NCI-H524 (cell line): ENCODE measurements around the gene TBC1D2B.
A peak's percentile ranks its signal among the peaks of the same experiment; 100 is the strongest.

Experiments used
- DNase-seq, 2 experiments: peaks; one replicate each; lab custom pipeline; 2025; lab: John Stamatoyannopoulos, UW

Gene TBC1D2B

DNA sequence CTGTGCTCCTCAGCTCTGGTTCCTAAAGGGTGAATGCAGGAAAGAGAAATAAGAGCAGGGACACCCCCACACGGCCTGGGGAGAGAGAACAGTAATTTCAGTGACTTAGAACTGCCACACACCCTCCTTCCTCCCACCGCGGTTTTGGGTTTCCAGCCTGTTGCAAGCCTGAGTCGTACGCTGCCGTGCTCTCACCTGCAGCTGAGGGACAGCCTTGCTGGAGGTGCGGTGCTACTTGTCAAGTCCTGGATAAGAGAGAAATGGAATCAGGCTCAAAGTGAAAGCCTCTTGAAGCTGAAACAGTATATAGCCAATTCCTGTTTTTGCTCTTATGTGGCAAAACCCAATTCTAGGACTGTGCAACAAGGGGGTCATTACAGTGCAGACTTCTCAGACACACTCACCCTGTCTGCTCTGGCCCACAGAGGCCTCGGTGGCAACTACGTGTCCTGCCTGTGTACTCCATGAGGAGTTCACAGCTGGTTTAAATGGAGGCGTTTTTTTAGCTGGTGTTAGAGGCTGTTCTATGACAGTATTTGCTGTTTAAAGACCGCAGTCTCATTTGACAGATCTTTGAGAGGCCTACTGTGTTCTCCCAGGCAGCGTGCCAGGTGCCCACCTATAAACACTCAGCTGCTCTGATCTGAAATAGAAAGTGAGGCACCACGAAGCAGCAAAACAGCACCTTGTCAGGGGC lies 42.9 kb downstream of the TBC1D2B start:
- no peak for DNase-seq

DNA sequence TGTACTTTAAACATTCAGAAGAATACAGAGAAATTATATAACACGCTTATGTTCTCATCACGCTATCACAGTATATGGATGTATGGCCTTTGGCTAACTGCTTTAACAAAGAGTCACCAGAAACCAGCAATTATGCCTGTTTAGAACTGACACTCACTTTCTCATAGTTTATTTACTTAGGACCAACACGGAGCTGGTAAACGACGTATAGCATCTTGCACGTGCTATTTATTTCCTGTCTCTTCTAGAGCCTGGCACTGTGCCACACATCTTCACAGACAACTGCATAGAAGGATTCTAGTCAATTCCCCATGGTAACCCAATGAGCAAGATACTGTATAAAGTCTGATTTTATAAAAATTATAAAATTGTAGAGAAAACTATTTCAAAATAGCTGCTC lies 43.6 kb downstream of the TBC1D2B start:
- DNase-seq, result no peak

DNA sequence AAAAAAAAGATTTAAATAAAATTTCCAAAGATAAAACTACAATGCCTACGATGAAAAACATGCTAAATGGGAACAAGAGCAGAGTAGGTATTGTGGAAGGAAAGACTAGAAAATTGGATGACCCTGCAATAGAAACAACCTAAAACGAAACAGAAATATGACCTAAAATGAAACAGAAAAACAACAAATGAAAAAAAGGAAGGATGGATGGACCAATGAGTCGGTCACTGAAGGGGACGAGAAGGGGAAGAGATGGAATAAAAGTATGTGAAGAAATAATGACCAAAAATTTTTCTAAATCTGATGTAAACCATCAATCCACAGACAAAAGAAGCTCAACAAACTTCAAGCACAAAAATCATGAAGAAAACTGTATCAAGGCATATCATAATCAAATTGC lies 44.8 kb downstream of the TBC1D2B start:
- no peak for DNase-seq

DNA sequence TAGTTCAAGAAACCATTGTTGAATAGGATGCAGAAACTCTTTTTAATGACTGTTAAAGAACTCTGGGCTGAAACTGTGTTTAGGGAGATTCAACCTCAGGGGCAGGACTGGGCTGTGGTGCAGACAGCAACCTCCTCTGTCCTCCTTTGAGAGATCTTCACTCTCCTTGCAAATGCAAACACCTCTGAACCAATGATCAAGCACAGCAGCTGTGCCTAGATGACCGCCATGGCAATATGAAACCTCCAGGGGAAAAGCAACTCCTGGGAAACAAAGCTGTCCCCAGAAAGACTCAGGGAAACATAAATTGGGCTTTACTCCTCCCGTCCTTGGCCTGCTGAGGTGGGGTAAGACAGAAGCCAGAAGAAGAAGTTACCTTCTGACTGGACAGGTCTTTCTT lies 52.6 kb downstream of the TBC1D2B start:
- DNase-seq, result no peak

DNA sequence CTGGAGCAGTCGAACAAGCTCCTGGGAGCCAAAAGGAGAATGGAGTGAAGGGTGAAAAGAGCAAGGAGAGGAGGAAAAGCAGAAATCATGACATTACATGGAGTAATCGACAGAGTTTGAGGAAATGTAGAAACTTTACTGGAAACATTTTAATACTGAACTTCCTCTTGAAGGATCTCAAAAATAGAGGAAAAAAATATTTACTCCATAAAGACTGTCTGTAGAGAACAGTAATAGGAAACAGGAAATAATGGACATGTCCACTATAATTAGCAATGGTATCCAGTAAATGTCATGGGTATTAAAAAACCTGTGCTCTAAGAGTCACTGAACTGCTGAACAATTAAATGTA lies 53.0 kb downstream of the TBC1D2B start:
- no peak for DNase-seq

DNA sequence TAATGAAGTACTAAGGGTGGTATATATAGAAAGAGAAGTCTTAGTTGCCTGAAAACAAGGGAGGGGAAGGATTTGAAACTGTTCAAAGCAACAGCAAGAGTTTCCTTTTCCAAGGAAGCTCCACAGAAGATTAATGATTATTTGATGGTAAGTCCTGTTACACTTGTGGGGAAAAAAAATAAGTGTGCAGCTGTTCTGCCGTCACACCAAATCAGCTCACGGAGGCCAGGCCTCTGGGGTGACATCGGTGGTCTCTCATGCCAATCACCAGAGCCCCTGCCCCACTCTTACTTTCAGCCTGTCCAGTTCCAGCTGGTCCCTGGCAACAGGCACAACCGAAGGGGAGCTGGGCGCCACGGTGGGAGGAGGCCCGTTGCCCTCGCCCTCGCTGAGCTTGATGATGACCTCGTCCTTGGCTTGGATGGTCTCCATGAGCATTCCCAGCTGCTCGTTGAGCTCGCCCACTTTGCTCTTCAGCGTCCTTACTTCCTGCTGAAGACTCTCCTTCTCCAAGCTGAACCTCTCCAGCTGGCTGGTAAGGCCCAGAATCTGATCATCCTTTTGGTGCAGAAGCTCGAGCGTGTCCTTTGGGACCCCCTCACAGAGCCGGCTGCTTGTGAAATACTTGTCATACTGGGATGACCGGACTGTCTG lies 53.5 kb downstream of the TBC1D2B start:
- no peak for DNase-seq

DNA sequence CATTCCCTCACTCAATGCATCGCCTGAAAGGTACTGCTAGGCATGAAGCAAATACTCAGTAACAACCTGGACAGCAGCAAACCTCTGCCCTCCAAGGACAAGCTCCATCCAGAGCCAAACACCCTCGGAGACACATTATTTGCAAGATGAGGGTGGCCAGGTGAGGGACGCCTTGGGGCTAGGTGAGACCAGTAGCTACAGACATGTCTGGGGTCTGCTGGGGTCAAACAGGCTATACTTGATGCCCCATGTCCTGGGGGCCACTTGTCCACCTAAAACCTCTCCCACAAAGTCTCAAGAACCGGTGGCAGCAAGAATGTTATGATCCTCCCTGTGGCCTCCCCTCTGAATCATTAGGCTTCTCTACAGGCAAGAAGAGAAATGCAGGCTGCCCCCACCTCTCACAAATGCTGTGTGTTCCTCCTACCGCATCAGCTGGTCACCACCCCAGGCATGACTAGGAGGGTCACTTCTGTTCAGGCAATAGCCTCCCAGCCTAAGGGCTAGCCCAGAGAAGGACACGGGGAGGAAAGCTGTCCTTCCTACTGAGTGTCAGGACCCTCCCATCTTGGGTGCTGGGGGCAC lies 54.3 kb downstream of the TBC1D2B start:
- DNase-seq, result no peak

DNA sequence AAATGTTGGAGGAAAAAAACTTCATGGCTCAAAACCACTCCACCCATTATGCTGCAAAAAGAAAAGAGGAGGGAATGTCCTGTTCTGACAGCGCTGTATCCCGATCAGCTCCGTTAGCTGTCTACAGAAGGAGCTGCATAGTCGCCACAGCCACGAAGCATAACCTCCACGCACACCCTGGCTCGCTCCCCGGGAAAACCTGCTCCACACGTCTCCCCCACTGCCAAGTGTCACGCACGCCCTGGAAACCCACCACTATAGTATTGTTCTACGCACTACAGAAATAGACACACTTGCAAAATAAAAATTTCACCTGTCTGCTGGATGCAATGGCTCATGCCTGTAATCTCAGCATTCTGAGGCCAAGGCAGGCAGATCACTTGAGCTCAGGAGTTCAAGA lies 55.8 kb downstream of the TBC1D2B start:
- no peak for DNase-seq

DNA sequence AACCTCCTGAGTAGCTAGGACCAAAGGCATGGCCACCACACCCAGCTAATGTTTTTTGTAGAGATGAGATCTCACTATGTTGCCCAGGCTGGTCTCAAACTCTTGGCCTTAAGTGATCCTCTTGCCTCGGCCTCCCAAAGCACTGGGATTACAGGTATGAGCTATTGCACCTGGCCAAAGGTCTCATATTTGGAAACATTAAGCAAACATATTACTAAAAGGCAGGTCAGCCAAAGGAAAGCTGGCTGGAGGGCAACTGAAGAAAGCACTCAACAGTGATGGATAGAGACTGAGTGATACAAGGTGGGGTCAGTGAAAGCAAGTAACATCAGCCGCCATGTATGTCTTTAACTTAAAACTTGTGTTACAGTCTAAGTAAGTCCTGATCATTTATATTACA lies 57.5 kb downstream of the TBC1D2B start:
- no peak for DNase-seq

DNA sequence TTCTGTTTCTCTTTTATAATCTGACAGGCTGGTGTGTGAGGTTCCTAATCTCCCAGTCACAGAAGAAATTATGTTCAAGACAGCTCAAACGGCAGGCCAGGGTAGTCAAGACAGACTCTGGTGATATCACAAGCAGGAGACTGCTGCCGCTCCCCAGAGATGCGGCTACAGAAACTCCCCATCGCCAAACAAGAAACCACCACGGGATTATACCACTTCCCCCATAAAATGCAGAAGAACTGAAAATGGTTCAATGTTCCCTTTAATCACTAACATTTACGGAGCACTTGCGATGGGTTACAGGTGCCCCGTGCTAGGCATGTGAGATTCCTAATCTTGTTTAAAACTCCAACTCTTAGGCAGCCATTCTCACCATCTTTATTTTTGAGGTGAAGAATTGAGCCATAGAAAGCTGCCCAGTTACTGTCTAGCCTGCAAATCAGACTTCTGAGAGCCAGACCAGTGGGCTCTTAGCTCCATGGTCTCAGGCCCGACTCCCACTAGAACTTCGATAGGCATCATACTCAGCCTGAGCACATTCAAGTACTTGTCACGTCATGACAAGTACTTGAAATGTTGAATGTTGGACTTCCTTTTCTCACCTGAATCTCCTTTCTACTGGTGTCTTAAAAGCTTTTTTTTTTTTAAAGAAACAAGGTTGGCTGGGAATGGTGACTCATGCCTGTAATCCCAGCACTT lies 58.4 kb downstream of the TBC1D2B start:
- no peak for DNase-seq

DNA sequence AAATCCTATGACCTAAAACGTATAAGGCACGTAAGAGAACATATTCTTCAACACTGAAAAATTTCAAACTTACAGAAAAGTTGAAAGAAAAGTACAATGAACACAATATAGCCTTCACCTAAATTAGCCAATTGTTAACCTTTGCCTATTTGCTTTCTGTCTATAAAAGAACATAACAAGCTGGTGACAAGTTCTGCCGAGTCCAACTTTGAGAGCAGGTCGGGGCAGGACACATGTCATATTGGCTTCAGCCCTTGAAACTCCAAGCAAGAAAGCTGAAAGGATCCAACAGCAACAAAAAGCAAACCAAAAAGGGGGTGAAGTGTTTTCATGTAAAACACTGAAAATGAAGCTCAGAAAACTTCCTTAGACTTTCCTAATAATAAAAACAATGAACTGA lies 59.1 kb downstream of the TBC1D2B start:
- DNase-seq, result no peak

DNA sequence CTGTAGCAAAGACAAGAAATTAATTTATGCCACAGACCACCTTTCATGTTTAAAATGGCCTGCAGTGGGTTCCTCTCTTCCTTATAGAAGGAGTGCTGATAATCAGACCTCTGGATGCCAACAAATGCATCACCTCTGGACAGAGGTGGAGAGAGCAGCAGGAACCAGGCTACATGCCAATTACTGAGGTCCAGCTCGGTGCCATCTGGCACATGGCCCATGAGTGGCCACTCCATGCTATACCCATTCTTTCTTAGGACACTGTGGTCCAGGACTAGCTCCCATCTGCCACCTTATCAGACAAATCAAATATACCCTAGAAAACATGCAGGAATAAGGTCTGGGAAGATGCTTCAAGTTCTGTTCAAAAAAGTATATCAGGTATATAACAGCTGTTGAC lies 60.7 kb downstream of the TBC1D2B start:
- DNase-seq, result no peak

DNA sequence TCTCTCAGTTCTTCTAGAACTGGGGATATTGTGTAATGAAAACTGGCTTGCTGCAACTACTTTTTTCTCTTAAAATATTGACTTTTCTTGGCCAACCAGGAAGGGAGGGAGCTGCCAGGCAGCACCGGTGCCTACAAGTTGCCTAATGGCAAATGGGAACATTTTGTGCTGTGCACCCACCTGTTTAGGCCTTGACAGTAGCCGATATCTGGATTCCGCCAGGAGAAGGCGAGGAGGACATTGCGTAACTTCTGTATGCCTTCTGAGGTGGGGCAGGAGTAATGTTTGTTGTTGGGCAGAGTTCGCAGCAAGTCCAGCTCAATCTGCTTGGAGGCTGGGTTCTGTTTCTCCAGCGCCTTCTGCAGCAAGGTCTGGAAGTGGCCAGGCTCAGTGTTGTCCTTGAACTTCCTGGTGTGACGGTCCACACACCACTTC lies 64.9 kb downstream of the TBC1D2B start:
- no peak for DNase-seq

DNA sequence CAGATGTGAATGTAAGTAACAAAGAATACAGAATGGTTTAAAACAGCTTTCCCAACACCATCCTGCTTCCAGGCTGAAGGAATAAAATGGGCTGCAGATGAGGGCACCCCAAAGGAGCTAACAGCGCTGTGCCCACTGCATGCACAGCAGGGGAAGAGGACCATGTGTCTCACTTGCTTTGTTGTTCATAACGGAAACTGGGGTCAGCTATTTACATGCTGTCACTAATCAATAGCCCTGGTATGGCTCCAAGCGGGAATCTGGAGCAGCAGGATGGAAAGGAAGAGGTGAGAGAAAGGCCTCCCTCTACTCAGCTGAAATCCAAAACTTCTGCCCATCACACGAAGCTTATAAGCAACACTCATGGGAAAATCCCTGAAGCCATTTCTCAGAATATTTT lies 67.4 kb downstream of the TBC1D2B start:
- no peak for DNase-seq

DNA sequence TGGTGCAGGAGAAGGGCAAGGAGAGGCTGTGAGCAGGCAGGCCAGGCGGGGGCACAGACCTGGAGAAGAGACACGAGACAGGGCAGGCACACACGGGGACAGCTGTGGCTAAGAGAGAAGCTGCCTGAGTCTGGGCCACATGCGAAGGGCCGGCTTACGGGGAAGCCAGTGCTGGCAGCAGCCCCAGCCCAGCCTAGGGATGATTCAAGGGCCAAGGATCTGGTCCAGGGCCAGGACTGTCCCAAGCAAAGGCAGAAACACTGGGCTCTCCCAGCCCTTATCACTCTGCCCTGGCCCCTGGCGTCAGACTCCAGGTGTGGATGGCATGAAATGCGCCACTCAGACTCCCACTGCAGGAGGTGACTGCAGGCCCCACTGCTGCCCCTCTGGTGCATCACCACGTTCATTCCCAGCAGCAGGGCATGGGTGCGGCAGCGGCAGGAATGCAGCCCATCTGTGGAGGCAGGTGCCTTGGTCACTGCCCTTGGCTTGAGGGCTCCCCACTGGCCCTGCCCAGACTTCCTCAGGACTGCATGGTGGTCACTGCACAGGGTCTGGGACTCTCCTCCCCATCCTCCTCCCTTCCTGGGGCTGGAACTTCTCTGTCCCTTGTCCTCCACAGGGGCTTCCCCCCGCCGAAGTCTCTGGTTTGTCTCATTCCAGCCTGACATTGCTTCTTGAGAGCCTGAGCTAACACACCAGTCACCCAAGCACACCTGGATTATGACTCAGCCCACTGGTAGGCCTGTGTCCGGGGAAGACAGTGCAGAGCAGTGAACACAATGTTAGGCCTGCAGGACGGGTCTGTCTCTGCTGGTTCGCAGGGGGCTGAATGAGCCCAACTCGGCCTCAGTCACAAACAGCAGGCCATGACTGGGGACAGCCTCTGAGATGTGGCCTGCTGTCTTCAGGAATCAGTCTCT lies 69.3 kb downstream of the TBC1D2B start:
- DNase-seq, result no peak

DNA sequence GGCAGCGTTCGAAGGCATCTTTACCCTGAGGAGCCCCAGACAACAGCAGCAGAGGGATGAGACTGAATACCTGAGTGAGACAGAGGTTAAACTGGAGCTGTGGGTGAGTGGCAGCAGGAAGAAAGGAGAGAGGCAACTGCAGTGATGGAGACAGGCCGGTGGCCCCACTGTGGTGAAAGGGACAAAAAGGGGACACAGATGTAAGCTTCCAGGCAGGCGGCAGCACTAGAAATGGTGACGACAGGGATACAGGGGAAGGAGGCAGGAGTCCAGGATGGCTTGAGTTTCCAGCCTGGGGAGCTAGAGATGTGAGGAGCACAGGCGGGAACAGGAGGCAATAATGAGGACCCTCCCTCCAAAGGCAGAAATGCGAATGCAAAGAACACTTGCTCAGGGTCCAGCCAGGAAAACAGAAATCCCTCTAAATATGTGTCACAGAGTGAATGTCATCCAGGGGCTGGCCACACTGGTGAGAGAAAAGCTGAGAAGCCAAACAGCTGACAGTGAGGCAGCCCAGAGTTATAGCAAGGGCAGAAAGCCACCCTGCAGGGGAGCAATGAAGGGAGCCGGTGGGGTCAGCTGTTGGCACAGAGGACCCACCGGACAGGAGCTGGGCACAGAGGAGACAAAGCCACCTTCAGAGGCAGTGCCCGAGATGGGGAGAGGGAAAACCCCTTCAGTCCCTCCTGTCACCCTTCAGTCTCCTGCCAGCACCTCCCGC lies 70.1 kb downstream of the TBC1D2B start:
- no peak for DNase-seq

DNA sequence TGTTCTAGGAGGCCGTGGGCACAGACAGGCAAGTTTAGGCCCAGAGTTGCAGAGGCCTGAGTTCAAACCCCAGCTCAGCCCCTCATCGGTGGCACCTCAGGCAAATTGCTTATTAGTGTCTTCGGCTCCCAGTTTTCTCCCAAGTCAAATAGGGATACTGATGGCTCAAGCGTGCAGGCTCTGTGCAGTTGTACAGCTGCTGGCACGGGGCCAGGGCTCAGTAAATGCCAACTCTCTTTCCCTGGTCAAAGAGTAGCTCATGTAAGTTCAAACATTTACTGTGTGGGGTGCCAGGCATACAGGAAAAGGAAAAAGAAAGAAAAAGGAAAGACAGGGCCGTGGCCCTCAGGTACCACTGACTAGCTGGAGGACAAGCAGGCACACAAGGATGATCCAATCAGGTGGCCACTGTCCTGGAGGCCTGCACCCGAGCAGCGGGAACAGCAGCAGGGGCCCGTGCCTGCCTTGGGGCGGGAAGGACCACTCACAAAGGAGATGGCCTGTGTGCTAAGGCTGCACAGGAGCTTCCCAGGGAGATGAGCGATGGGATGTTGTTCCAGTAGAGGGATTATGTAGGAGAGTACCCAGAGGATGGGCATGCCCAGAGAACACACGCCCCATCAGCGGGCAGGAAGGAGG lies 70.8 kb downstream of the TBC1D2B start:
- no peak for DNase-seq

DNA sequence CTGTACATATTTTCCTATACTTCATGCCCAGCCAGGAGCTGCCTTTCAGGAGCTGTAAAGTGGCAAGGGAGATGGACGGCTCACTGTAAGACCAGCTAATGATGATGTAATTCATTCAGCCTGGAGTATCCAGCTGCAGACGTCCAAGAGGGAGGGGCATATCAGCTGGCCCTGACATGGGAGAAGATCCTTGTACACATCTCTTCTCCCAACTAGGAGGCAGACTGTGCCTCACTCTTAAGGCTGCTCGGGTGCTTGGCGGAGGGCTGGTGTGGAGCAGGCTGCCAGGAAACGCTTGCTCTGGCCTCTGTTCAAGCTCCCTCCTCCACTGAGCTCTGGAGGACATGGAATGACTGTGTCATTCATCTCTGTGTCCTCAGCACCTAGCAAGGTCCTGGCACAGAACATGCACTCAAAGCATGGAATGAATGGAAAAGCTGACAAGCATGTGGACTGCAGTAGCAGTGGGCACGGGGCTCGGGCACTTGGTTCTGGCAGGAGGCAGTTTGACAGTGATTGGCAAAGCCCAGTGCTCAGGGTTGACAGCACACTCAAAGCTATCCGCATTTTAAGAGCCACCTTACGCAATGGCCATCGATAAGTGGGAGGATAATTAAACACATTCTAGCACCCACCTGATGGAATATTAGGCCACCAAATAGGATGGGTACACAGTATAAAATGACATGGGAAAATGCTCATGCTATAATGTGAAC lies 72.4 kb downstream of the TBC1D2B start:
- DNase-seq, result peak; percentile 67 to 92

DNA sequence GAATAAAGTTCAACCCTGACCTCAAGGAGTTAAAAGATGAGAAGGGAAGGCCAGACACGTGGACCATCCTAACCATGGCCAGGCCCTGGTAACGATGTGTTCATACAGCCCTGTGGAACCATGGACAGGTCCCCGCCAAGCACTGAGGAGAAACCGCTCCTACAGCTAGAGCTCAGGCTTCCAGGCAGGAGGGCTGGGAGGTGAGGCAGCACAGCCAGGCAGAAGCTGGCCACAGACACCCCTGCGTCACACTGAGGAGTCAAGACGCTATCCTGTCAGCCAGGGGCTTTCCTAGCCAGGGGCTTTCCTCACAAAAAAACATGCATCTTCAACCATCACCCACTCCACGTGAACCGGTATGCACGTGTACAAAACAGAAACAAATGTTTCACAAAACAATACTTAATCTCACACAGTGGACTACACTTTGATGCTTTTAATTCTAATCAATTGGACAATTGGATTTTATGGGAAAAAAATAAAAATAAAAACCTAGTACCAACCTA lies 73.2 kb downstream of the TBC1D2B start:
- DNase-seq, result no peak

DNA sequence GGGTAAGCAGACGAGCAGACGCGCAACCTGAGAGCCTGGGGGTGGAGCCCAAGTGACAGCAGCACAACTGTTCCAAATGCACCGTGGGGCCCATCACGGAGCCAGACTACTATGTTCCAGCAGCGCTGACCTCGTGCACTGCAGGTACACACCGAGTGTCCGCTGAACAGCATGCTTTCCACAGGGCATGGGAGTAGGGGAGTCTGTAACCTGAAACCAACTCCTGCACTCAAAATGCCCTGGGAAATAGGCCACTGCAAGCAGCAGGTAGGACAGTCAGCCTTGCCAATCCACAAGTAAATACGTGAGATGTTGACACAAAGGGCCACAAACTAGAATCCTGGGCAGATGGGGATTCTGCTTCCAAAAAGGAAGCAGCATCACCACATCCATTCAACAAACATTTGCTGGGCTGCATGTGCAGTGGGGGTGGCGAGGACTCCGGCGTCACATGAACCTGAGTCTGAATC lies 73.9 kb downstream of the TBC1D2B start:
- DNase-seq, result peak; percentile 20 to 56
